HCT116 (cell line): ENCODE measurements around the gene TMEM154. TPM values are rescaled to one million over a fixed set of nuclear protein-coding genes. Genes with fewer than 3 reads are reported as not detected.

Experiments used
- ATAC-seq: fragments of 200-7000 bp; cut with Tn5 transposase; 2 replicates; pipeline ENCODE4 v1.9.1; 2020; ENCODE audit warnings: mild to moderate bottlenecking, moderate library complexity
- BruUV-seq: library from RNA; stranded (reverse); fragments of 400-500 nt; replicated peaks from 2 replicates; lab custom pipeline; 2021; lab: Mats Ljungman, UMichigan
- CTCF ChIA-PET: fragments of 300-600 bp; sonication (Branson Sonifier 250); formaldehyde crosslinking; loops from one replicate; lab custom pipeline; 2021; ENCODE audit warnings: antibody characterized with exemption; lab: Charles Lee
- POLR2A ChIA-PET: fragments of 300-600, 350-600 bp; sonication (Branson Sonifier 250); formaldehyde crosslinking; loops from one replicate; lab custom pipeline; 2021; ENCODE audit warnings: antibody characterized with exemption; lab: Charles Lee
- RAD21 ChIA-PET, 2 experiments: fragments of 300-600 bp; sonication (Branson Sonifier 250); formaldehyde crosslinking; loops; one replicate each; lab custom pipeline; 2023; ENCODE audit warnings: low total read pairs in 2 of 2; ENCODE audit not compliant: uncharacterized antibody in 2 of 2, unreplicated experiment in 2 of 2, low non-redundant PET in 1 of 2; lab: Charles Lee
- DNase-seq: peaks from one replicate; pipeline ENCODE4 v3.0.0-alpha.2; 2010; ENCODE audit warnings: low read depth, low spot score
- H2AFZ ChIP-seq: fragments of 200-600 bp; shearing (Covaris generic), sonication (generic); 2 replicates; pipeline ENCODE4 v1.6.1; 2017; ENCODE audit warnings: low read depth, mixed run types, mixed read lengths, antibody characterized with exemption, low read length; ENCODE audit not compliant: poor library complexity, severe bottlenecking
- H3K27ac ChIP-seq: 2 replicates; pipeline ENCODE4 v1.5.1; 2012; ENCODE audit warnings: low read depth, low read length
- H3K27me3 ChIP-seq: fragments of 200-600 bp; sonication (generic); 2 replicates; pipeline ENCODE4 v1.6.1; 2016; ENCODE audit warnings: mixed run types, low read length, mixed read lengths; ENCODE audit not compliant: insufficient read depth
- H3K36me3 ChIP-seq, 2 experiments: fragments of 200-500 bp in 1 of 2; fragments of 200-600 bp in 1 of 2; sonication (Bioruptor generic) in 1 of 2; sonication (generic) in 1 of 2; 2 replicates each; pipeline versions ENCODE4 v1.5.1 to v1.6.1; 2014 to 2016; ENCODE audit warnings: low read length in 2 of 2, inconsistent platforms in 1 of 2, mixed read lengths in 1 of 2, mixed run types in 1 of 2; ENCODE audit not compliant: insufficient read depth in 2 of 2, control insufficient read depth in 1 of 2
- H3K4me1 ChIP-seq, 2 experiments: fragments of 200-600 bp in 1 of 2; sonication (generic) in 1 of 2; 2 replicates each; pipeline versions ENCODE4 v1.5.1 to v1.6.1; 2012 to 2017; ENCODE audit warnings: low read length in 2 of 2, inconsistent platforms in 1 of 2, mild to moderate bottlenecking in 1 of 2, mixed read lengths in 1 of 2, mixed run types in 1 of 2, moderate library complexity in 1 of 2; ENCODE audit not compliant: insufficient read depth in 2 of 2, control insufficient read depth in 1 of 2
- H3K4me2 ChIP-seq: fragments of 200-600 bp; sonication (generic); 2 replicates; pipeline ENCODE4 v1.6.1; 2017; ENCODE audit warnings: mixed run types, low read length, mixed read lengths
- H3K4me3 ChIP-seq, 2 experiments: fragments of 200-600 bp in 1 of 2; sonication (generic) in 1 of 2; replicated peaks in 1 of 2; 2 replicates each; pipeline ENCODE4 v1.5.1; 2011 to 2016; ENCODE audit warnings: low read length in 2 of 2, control low read depth in 1 of 2, low read depth in 1 of 2, mild to moderate bottlenecking in 1 of 2, mixed read lengths in 1 of 2, mixed run types in 1 of 2
- H3K79me2 ChIP-seq: fragments of 200-600 bp; sonication (generic); 2 replicates; pipeline ENCODE4 v1.6.1; 2017; ENCODE audit warnings: mild to moderate bottlenecking, mixed run types, low read length, moderate library complexity, mixed read lengths; ENCODE audit not compliant: insufficient read depth
- H3K9ac ChIP-seq: fragments of 200-600 bp; sonication (generic); 2 replicates; pipeline ENCODE4 v1.6.1; 2016; ENCODE audit warnings: low read length, mixed read lengths
- H3K9me2 ChIP-seq: fragments of 200-600 bp; sonication (generic), shearing (Covaris generic); 2 replicates; pipeline ENCODE4 v1.6.1; 2017; ENCODE audit warnings: mixed run types, mild to moderate bottlenecking, moderate library complexity; ENCODE audit not compliant: insufficient read depth
- H3K9me3 ChIP-seq, 2 experiments: fragments of 200-500 bp in 1 of 2; fragments of 200-600 bp in 1 of 2; sonication (Bioruptor generic) in 1 of 2; sonication (generic) in 1 of 2; 2 replicates each; pipeline ENCODE4 v1.6.1; 2014 to 2017; ENCODE audit warnings: low read length in 2 of 2, mixed read lengths in 2 of 2, inconsistent platforms in 1 of 2, low read depth in 1 of 2, mild to moderate bottlenecking in 1 of 2, mixed run types in 1 of 2, moderate library complexity in 1 of 2; ENCODE audit not compliant: control insufficient read depth in 1 of 2, insufficient read depth in 1 of 2
- H4K20me1 ChIP-seq: fragments of 200-600 bp; sonication (generic), shearing (Covaris generic); 2 replicates; pipeline ENCODE4 v1.6.1; 2017; ENCODE audit warnings: mixed run types, mild to moderate bottlenecking, moderate library complexity; ENCODE audit not compliant: insufficient read depth
- CBX3 ChIP-seq: IDR thresholded peaks from 2 replicates; pipeline ENCODE4 v1.6.1; 2012; ENCODE audit warnings: low read depth
- EGR1 ChIP-seq: IDR thresholded peaks from 2 replicates; pipeline ENCODE4 v1.6.1; 2012; ENCODE audit warnings: low read depth
- ELF1 ChIP-seq: IDR thresholded peaks from 2 replicates; pipeline ENCODE4 v1.6.1; 2012; ENCODE audit warnings: low read depth, borderline replicate concordance
- EZH2phosphoT487 ChIP-seq: fragments of 200-600 bp; IDR thresholded peaks from 2 replicates; pipeline ENCODE4 v1.6.1; 2018; ENCODE audit warnings: antibody characterized with exemption, borderline replicate concordance
- FOSL1 ChIP-seq: IDR thresholded peaks from 2 replicates; pipeline ENCODE4 v1.6.1; 2012; ENCODE audit warnings: low read depth
- JUND ChIP-seq: IDR thresholded peaks from 2 replicates; pipeline ENCODE4 v1.6.1; 2012
- POLR2A ChIP-seq: IDR thresholded peaks from 2 replicates; pipeline ENCODE4 v1.7.0; 2011; ENCODE audit warnings: borderline replicate concordance; ENCODE audit not compliant: insufficient read depth, insufficient read length; ENCODE audit errors: extremely low read depth
- SIN3A ChIP-seq: IDR thresholded peaks from 2 replicates; pipeline ENCODE4 v1.6.1; 2012; ENCODE audit warnings: low read depth
- SP1 ChIP-seq: IDR thresholded peaks from 2 replicates; pipeline ENCODE4 v1.6.1; 2012; ENCODE audit warnings: low read depth
- ZFX ChIP-seq: fragments of 450-650 bp; IDR thresholded peaks from 2 replicates; pipeline ENCODE4 v1.6.1; 2017
- intact Hi-C: fragments of 100-400 bp; cut with micrococcal nuclease; formaldehyde crosslinking; loops from 2 replicates; pipeline ENCODE4 v1.10.0; 2022
- total RNA-seq: library from RNA; stranded (reverse); gene quantifications from one replicate; pipeline ENCODE4 v1.2.1, GENCODE V29; 2021; ENCODE audit not compliant: unreplicated experiment

Gene TMEM154
- total RNA-seq, 1 experiment from 2014 or later = 2.4 TPM

GRCh38 chr4:152687974-152688599 is 8.3 kb upstream of the TMEM154 start:
- Histone ChIP-seq H3K27me3 (no peaks in the 10 kb centered on the region), H4K20me1 (no peaks in the 10 kb centered on the region), H3K4me3 (no peak overlapping the region), H3K4me1 (no peaks in the 10 kb centered on the region), H3K9ac (no peak overlapping the region), H3K27ac (no peak overlapping the region), H3K9me3 (no peaks in the 10 kb centered on the region), H3K36me3 (no peaks in the 10 kb centered on the region), H3K9me2 (no peaks in the 10 kb centered on the region), H3K79me2 (no peaks in the 10 kb centered on the region), H3K4me2 (no peak overlapping the region), H2AFZ (no peak overlapping the region)
- DNase-seq (no peak), ATAC-seq (no peak)
- intact Hi-C loops = no loop called here
- CTCF ChIA-PET = interaction anchor here (0.7 kb wide), 1 partner anchor 18 kb away, joined by 3 read pairs; no protein-coding TSS in a partner anchor
- no TSS peak for BruUV-seq
- POLR2A ChIA-PET = no interaction called here
- no peak for TF ChIP-seq JUND
- no peak for TF ChIP-seq ZFX
- no peak for TF ChIP-seq CBX3
- no peak for TF ChIP-seq EGR1
- TF ChIP-seq SP1 = no peak
- RAD21 ChIA-PET = no interaction called here

- Histone ChIP-seq H3K27ac (no peak overlapping the region), H3K36me3 (no peaks in the 10 kb centered on the region), H3K4me3 (no peak overlapping the region), H3K4me1 (no peaks in the 10 kb centered on the region), H3K9me2 (no peaks in the 10 kb centered on the region), H4K20me1 (no peaks in the 10 kb centered on the region), H3K79me2 (no peaks in the 10 kb centered on the region), H3K27me3 (no peaks in the 10 kb centered on the region)
- ChIA-PET CTCF (no interaction called here), POLR2A (no interaction called here)
- intact Hi-C loops = no loop called here
- no TSS peak for BruUV-seq
- DNase-seq = no peak
- TF ChIP-seq JUND (no peak), POLR2A (no peak), SIN3A (no peak), ELF1 (no peak), EZH2phosphoT487 (no peak), FOSL1 (no peak), SP1 (no peak), CBX3 (no peak), EGR1 (no peak)
- TF ChIP-seq, all 23 proteins: peak for 0
- no peaks in the 10 kb centered on the region for H3K9me3 ChIP-seq
- H3K4me2 ChIP-seq = no peak overlapping the region
- H3K9ac ChIP-seq = no peak overlapping the region
- no peak overlapping the region for H2AFZ ChIP-seq
- no peak for ATAC-seq
- RAD21 ChIA-PET = no interaction called here
Measured at GRCh38 chr4:152686452-152687013, 6.7 kb upstream of the TMEM154 start.
